HG03066 (cell line): ENCODE data around the gene ELAC2.

ENCODE experiments used
- ATAC-seq: cut with Tn5 transposase; IDR thresholded peaks from one replicate; pipeline ENCODE4 v1.9.1; 2021; ENCODE audit warnings: low read depth; ENCODE audit not compliant: unreplicated experiment

Gene ELAC2

GRCh38 chr17:12964162-12964561, 53.7 kb downstream of the ELAC2 start:
- ATAC-seq = no peak

- ATAC-seq = no peak
Measured at GRCh38 chr17:12963505-12963904, 54.3 kb downstream of the ELAC2 start.

- no peak for ATAC-seq
Measured at GRCh38 chr17:12961655-12962054, 56.2 kb downstream of the ELAC2 start.

- no peak for ATAC-seq
Measured at GRCh38 chr17:12959441-12959840, 58.4 kb downstream of the ELAC2 start.

- ATAC-seq = no peak
Measured at GRCh38 chr17:12958786-12959185, 59.0 kb downstream of the ELAC2 start.

- no peak for ATAC-seq
Measured at GRCh38 chr17:12955521-12955920, 62.3 kb downstream of the ELAC2 start.

- no peak for ATAC-seq
Measured at GRCh38 chr17:12953156-12953555, 64.7 kb downstream of the ELAC2 start.

- no peak for ATAC-seq
Measured at GRCh38 chr17:12952012-12952411, 65.8 kb downstream of the ELAC2 start.

GRCh38 chr17:12947047-12947446, 70.8 kb downstream of the ELAC2 start:
- no peak for ATAC-seq
